GM19328 (cell line): Measurements from ENCODE around the gene ADGRV1.
"Not testable (repeated sequence)": the region's sequence is repeated elsewhere in the genome, so short reads cannot be mapped to it uniquely, and the experiment has no call there.

Experiments used
- ATAC-seq: cut with Tn5 transposase; IDR thresholded peaks from one replicate; pipeline ENCODE4 v1.9.1; 2021; ENCODE audit warnings: mild to moderate bottlenecking, moderate library complexity; ENCODE audit not compliant: unreplicated experiment

ADGRV1 gene

GRCh38 chr5:91018200-91018599 lies 459.6 kb downstream of the ADGRV1 start:
- ATAC-seq: no peak

DNA sequence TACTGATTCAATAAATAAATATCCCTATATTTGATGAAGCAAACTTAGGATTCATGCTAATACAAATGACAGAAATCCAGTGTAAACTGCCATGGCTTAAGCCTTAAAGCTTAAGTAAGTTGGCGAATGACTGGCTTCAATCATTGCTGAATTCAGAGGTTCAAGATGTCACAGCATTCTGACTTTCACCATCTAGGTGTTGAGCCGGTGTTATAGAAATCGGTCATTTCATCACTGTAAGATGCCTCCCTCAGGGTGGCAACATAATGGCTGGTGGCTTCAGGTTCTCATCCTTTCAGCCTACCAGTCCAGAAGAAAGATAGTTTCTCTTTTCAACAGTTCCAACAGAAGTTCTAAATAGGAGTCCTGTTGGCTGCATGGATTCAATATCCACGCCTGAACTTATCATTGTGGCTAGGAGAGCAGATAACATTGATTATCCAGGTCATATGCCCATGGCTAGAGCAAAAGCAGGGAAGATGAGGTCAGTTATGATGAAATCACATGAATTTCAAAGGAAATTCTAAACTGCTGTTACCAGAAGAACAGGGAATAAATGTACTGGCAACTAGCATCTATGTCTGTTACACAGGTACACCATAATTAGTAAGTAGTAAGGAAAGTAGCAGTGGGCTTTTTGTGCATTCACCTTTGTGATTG lies 460.2 kb downstream of the ADGRV1 start:
- no peak for ATAC-seq

- ATAC-seq: no peak
Measured at GRCh38 chr5:91020065-91020800, 461.6 kb downstream of the ADGRV1 start.

- no peak for ATAC-seq
Measured at GRCh38 chr5:91022518-91022917, 463.9 kb downstream of the ADGRV1 start.

DNA sequence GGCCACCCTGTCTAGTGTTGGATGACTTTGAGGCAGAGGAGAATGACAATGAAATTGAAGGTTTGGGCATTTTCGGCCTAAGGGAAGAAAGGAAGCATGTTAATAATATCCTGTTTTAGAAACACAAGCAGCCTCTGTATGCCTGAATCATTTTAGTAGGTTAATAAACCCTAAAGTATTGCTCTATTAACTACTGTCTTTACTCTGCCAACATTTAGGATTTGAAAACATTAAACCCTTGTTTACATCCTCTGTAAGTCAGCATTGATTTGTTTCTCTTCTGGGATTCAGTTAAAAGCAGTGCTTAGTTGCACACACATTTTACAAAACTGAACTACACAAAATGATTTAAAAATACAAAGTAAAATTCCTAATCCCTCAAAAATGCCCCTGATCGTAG lies 465.6 kb downstream of the ADGRV1 start:
- no peak for ATAC-seq

DNA sequence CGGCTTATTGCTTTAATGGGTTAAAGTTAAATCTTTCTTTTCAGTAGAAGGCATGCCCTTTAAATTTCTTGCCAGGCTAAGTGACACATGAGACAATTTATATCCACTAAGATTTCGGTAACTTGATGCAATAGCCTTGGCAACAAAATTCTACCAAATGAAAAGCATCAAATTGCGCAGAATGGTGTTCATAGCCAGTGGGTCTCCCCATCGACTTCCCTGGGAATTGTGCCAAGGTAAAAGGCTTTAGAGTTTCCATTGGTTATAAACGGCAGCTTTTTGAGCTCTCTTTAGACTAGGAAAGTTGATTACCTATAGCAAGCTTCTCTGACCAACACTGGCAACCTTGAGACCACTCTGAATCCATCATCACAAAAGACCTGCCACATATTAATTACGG lies 466.1 kb downstream of the ADGRV1 start:
- ATAC-seq: no peak

- ATAC-seq: no peak
Measured at GRCh38 chr5:91025449-91025848, 466.9 kb downstream of the ADGRV1 start.

- no peak for ATAC-seq
Measured at GRCh38 chr5:91025956-91026355, 467.4 kb downstream of the ADGRV1 start.

GRCh38 chr5:91026466-91026865 lies 467.9 kb downstream of the ADGRV1 start:
- ATAC-seq: no peak

DNA sequence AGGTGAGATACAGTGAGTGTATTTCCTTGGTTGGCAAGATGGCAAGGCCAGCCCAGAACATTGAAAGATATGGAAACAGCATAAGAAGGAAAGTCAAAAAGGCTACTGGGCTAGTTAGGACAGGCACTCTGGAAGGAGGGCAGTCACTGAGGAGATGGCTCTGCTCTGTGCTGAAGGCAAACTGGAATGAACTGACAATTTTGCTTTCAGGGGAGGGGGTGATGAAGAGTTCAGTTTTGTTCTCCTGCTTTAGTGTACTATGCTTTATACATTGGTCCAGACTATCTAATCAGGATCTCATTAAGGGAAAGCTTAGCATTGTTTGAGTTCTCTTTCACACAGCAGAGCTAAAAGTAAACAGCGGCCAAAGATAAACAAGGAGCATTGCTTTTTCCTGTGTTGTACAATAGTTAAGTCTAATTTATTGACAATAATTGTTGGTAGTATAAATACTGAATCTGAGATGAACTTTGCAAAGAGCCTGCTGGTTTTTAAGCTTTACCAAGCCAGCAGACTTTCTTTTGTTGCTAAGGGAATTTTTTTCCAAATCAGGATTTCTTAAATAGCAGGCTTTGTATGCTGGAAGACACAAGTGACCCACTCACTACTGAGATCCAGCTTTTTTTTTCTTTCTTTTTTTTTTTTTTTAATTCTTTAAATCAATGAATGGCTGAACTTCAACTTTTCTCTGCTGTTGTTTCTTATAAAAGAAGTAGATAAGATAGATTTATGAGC lies 469.0 kb downstream of the ADGRV1 start:
- ATAC-seq: no peak

DNA sequence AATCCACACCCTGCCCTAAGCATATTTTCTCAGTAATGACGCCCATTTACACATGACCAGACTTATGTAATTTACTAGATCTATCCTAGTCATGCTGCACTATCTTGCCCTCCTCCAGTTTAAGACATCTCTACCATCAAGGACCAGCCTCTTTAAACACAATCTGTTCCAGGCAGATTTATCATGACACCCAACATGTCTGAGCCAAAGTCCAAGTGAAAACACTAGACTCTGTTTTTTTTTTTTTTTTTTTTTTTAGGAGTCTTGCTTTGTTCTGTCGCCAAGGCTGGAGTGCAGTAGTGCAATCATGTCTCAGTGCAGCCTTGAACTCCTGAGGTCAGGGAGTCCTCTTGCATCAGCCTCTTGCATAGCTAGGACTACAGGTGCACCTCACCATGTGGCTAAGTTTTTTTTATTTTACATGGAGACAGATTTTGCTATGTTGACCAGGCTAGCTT lies 469.9 kb downstream of the ADGRV1 start:
- no peak for ATAC-seq

- ATAC-seq: no peak
Measured at GRCh38 chr5:91030521-91031401, 472.2 kb downstream of the ADGRV1 start.

DNA sequence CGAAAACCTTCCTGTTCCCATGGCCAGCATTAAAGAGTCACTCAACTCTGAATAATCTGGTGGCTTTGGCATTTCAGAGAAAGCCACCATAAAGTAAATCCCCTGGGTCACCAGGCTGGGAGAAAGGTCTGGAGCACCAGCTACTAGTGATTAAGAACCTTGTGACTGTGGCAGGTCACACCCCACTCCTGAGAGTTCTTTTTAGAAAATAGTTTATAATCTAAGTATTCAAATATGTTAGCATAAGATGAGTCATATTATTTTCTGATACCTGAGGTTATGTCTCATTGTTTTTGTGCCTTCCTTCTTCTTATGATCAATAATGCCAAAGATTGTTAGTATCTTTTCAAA lies 472.8 kb downstream of the ADGRV1 start:
- ATAC-seq: no peak

DNA sequence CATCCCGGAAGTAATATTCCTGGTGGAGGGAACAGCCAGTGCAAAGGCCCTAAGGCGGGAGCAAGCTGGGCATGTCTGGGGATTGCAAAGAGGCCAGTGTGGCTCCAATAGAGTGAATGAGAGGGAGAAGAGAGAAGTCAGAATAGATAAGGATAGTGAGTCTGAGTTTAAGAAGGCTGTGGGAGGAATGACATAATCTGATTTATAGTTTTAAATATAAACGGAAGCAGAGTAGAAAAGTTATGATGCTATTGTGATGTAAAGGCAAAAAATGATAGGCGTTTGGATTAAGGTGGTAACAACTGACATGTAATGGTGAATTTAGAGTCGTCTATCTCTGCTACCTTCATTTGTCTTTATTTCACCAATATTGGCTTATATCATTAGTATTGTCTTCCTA lies 473.5 kb downstream of the ADGRV1 start:
- ATAC-seq: no peak

GRCh38 chr5:91033370-91033769 lies 474.8 kb downstream of the ADGRV1 start:
- ATAC-seq: no peak

- ATAC-seq: no peak
Measured at GRCh38 chr5:91038180-91038808, 479.7 kb downstream of the ADGRV1 start.

- not testable (repeated sequence) for ATAC-seq
Measured at GRCh38 chr5:91041132-91041531, 482.5 kb downstream of the ADGRV1 start.

- ATAC-seq: no peak
Measured at GRCh38 chr5:91042247-91042935, 483.8 kb downstream of the ADGRV1 start.

GRCh38 chr5:91042936-91043255 lies 484.3 kb downstream of the ADGRV1 start:
- no peak for ATAC-seq

DNA sequence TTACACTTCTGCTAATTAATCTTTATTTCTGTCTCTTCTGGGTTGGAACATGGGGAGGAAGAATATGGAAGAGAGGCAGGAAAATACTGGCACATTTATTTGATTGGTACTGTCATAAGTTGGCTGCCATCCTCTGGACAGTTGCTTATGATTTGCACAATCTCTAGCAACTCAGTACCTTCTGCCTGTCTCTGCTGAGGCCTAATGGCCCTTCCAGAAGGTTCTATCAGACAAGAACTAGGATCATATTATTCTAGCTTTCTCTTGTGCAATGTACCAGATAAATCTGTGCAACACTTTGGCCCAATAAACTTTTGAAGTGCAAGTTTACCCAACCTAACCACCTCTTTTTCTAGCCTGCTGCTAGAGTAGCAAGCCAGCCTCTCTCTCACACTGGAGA lies 489.5 kb downstream of the ADGRV1 start:
- ATAC-seq: no peak
